Colonic mucosa (tissue), 4 donors: ENCODE data around the gene ALOXE3. TPM values are rescaled to one million over a fixed set of nuclear protein-coding genes. Genes with fewer than 3 reads are reported as not detected.

Source experiments
- DNase-seq: peaks from one replicate; pipeline ENCODE4 v3.0.0-alpha.2; 2020
- H3K27ac ChIP-seq: fragments of 200-600 bp; one replicate; pipeline ENCODE4 v1.8.0; 2021
- H3K27me3 ChIP-seq: fragments of 200-600 bp; one replicate; pipeline ENCODE4 v1.8.0; 2021
- H3K36me3 ChIP-seq: fragments of 200-600 bp; one replicate; pipeline ENCODE4 v1.8.0; 2021
- H3K4me1 ChIP-seq: fragments of 200-600 bp; one replicate; pipeline ENCODE4 v1.8.0; 2021; ENCODE audit warnings: mild to moderate bottlenecking
- H3K4me3 ChIP-seq: fragments of 200-600 bp; one replicate; pipeline ENCODE4 v1.8.0; 2021
- H3K9ac ChIP-seq, 2 donors: one replicate each; pipeline ENCODE4 v1.7.0; 2013; ENCODE audit warnings: control low read depth in 2 of 2, low read depth in 2 of 2, low read length in 2 of 2
- H3K9me3 ChIP-seq: fragments of 200-600 bp; one replicate; pipeline ENCODE4 v1.8.0; 2021
- intact Hi-C: fragments of 100-400 bp; cut with DNase I; formaldehyde crosslinking; loops from one replicate; pipeline ENCODE4 v1.14.1; 2022
- total RNA-seq, 2 donors: library from RNA; stranded (reverse); fragmentation: NEBNext Ultra II Directional in 1 of 2; extraction: Animal tissue kit (Norgen Biotek cat#: 25700) in 1 of 2; gene quantifications; one replicate each; pipeline ENCODE4 v1.2.1, GENCODE V29; 2021
- TF ChIP-seq, protein P1 (sequence below): fragments of 200-600 bp; IDR thresholded peaks from one replicate; pipeline ENCODE4 v1.8.0; 2022; ENCODE audit warnings: antibody characterized with exemption, mild to moderate bottlenecking
- donor health status: healthy.
- donor health status: DM: no; HTN: no; CAD: no.
- donor health status: DM: no; HTN: no; CAD: no.

The ALOXE3 gene
- not detected for total RNA-seq

DNA sequence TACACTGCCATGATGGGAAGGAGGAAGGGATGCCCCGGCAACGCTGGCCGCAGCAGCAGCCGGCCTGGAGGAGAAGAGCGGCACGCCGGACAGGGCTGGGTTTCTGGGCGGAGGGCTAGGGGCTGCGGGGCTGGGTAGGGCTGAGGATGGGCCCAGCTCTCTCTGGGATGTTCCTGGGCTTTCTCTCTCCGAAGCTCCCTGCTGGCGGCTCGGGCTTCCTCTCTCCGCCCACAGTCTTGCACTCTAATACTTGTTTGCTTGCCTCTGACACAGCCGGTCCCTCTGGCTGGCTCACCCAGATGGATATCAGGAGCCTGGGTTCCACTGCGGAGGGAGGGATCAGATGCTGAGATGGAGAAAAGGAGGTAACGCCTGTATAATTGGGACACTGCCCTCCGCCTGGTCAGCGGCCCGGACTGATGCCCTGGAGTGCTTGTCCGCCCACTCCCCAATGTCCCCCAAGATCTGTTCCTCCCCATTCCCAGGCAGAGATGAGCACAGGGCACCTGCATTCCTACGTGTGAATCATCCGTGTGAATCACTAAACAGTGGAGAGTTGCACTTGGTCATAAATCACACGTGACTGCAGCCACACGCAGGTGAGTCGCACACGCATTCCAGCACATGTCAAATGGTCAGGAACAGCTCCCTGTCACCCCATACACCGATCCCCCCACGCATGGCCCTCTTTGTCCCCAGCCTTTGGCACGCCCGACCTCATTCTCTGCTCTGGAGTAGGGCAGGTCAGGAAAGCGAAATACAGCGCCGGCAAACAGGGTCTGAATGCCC is at the start of gene ALOXE3:
TSS of gene ALOXE3 (minus strand) at position 535 of the 789 bp plus-strand sequence. CDS start at position 11, 524 bp downstream.
- DNase-seq, result peak; percentile 36
- no peaks in the 10 kb centered on the region for H3K36me3 ChIP-seq
- intact Hi-C loops, result loop anchor here (5.0 kb wide), 1 partner anchor 46 kb away; no protein-coding TSS in a partner anchor
- TF ChIP-seq, protein P1, sequence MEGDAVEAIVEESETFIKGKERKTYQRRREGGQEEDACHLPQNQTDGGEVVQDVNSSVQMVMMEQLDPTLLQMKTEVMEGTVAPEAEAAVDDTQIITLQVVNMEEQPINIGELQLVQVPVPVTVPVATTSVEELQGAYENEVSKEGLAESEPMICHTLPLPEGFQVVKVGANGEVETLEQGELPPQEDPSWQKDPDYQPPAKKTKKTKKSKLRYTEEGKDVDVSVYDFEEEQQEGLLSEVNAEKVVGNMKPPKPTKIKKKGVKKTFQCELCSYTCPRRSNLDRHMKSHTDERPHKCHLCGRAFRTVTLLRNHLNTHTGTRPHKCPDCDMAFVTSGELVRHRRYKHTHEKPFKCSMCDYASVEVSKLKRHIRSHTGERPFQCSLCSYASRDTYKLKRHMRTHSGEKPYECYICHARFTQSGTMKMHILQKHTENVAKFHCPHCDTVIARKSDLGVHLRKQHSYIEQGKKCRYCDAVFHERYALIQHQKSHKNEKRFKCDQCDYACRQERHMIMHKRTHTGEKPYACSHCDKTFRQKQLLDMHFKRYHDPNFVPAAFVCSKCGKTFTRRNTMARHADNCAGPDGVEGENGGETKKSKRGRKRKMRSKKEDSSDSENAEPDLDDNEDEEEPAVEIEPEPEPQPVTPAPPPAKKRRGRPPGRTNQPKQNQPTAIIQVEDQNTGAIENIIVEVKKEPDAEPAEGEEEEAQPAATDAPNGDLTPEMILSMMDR, result no peak
- peak within 1 kb of the TSS; percentile 45 for H3K4me3 ChIP-seq
- no peaks in the 10 kb centered on the region for H3K9me3 ChIP-seq
- peak within 1 kb of the TSS; percentile 56 for H3K27ac ChIP-seq
- peaks cover 48% of the 10 kb centered on the region for H3K27me3 ChIP-seq
- H3K9ac ChIP-seq, result peak within 1 kb of the TSS; percentile 56 to 75
- peaks cover 31% of the 10 kb centered on the region for H3K4me1 ChIP-seq

DNA sequence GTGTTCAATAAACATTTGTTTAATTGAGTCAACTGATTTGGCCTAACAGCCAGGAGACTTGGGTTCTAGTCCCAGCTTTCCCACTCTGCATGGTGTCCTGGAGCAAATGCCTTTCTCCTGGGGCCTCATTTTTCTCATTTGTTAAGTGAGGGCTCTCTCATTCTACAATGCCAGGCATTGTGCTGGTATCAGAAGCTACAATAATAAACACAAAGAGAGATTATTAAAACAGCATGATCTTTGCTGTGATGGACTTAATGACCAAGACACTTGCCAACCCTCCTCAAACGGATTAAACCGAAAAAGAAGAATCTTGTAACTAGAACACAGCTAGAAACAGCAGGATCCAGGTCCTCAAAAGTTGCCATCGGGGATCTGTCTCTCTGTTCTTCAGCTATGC is 49.2 kb upstream of the ALOXE3 start:
- TF ChIP-seq, protein P1, result no peak
- H3K27ac ChIP-seq, result no peak overlapping the region
- H3K36me3 ChIP-seq, result no peaks in the 10 kb centered on the region
- intact Hi-C loops, result no loop called here
- H3K27me3 ChIP-seq, result no peaks in the 10 kb centered on the region
- H3K9ac ChIP-seq, result no peak overlapping the region
- H3K9me3 ChIP-seq, result no peaks in the 10 kb centered on the region
- H3K4me3 ChIP-seq, result no peak overlapping the region
- H3K4me1 ChIP-seq, result peaks cover 11% of the 10 kb centered on the region
- DNase-seq, result no peak

DNA sequence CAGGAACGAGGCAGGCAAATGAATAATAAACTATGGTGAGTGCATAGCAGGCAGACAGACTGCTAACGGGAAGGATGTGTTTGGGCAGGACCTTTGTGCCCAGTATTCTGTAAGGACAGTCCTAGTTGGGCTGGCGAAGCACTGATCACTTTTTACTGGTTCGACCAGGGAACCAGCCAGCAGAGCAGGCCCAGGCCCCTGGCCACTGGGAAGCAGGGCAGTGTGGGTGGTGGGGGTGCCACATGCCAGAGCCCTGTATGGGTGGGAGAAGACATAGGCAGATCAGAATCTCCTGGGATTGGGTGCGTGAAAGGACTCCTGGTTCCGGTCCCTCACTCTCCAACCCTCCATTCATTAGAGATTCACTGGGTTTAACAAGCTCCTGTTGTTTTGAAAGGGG is 48.4 kb upstream of the ALOXE3 start:
- H3K27me3 ChIP-seq, result no peaks in the 10 kb centered on the region
- H3K36me3 ChIP-seq, result no peaks in the 10 kb centered on the region
- intact Hi-C loops, result no loop called here
- TF ChIP-seq, protein P1, result no peak
- no peak for DNase-seq
- no peak overlapping the region for H3K4me3 ChIP-seq
- H3K27ac ChIP-seq, result no peak overlapping the region
- no peak overlapping the region for H3K9ac ChIP-seq
- no peaks in the 10 kb centered on the region for H3K9me3 ChIP-seq
- H3K4me1 ChIP-seq, result peaks cover 12% of the 10 kb centered on the region

DNA sequence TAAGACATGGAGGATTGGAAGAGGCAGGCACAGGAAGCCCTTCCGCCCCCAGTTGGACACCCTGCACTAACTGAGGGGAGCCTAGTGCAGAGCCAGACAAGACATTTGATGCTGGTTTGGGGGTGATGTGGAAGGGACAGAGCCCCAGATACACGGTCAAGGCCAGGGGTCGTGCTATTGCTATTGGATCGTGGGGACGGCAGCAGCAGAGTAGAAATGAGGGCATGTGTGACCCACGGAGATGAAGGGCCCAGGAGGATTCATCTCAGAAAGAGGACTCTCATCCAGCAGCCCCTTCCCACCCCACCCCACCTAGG is 46.5 kb upstream of the ALOXE3 start:
- H3K9ac ChIP-seq, result peak overlapping the region in 1 of 2 donors; percentile 88
- no peak for DNase-seq
- TF ChIP-seq, protein P1, result no peak
- peak overlapping the region; percentile 98 for H3K27ac ChIP-seq
- H3K9me3 ChIP-seq, result no peaks in the 10 kb centered on the region
- intact Hi-C loops, result no loop called here
- no peak overlapping the region for H3K4me3 ChIP-seq
- peaks cover 22% of the 10 kb centered on the region for H3K4me1 ChIP-seq
- no peaks in the 10 kb centered on the region for H3K27me3 ChIP-seq
- H3K36me3 ChIP-seq, result no peaks in the 10 kb centered on the region

DNA sequence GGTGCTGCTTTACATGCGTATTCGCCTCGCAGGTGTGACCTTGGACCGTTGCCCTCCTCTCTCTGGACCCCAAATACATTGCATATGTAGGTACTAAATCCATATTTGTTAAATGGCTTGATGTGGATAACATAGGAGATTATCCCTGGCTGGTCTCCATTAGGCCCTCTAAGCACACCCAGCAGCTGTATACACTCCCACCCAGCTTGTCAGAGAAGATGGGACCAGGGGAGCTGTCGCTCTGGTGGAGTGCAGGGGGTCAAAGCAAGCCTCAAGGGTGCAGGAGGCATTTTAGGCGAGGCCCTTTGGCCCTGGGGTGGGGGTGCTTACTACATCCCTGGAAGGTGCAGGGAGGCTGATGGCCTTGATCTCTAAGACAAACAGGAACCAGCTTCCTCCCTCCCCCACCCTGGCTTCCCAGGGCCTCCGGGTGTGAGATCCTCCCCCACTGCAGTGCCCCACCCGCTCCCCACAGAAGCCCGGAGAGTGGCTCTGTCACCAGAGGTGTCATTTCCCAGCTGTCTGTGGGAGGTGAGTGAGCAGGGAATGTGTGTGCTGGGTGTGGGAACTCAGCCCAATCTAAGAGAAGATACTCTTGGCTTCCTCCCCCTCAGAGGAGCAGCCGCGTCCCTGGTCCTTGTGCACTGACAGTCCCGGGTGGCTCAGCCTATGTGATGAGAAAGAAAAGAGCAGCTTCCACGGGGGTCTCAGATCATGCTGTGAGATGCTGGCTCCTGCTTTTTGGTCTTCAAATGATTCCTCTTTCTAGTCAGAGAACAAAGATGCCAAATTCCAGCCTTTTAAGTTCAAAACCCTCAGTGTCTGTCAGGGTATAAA is 45.9 kb upstream of the ALOXE3 start:
- H3K27ac ChIP-seq, result peak overlapping the region; percentile 98
- H3K27me3 ChIP-seq, result no peaks in the 10 kb centered on the region
- H3K36me3 ChIP-seq, result no peaks in the 10 kb centered on the region
- no peak overlapping the region for H3K4me3 ChIP-seq
- DNase-seq, result peak; percentile 88
- TF ChIP-seq, protein P1, result no peak
- intact Hi-C loops, result no loop called here
- H3K9ac ChIP-seq, result peak overlapping the region; percentile 48 to 88
- peaks cover 22% of the 10 kb centered on the region for H3K4me1 ChIP-seq
- H3K9me3 ChIP-seq, result no peaks in the 10 kb centered on the region
